ENCODE measurements around the gene SOCS1.
"Not testable (repeated sequence)": the region's sequence is repeated elsewhere in the genome, so short reads cannot be mapped to it uniquely, and the experiment has no call there.

The SOCS1 gene, protein sequence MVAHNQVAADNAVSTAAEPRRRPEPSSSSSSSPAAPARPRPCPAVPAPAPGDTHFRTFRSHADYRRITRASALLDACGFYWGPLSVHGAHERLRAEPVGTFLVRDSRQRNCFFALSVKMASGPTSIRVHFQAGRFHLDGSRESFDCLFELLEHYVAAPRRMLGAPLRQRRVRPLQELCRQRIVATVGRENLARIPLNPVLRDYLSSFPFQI

GRCh38 chr16:11255737-11256660 is at the start of gene SOCS1:
SOCS1 (minus strand) TSS chr16:11256204; CDS start chr16:11255478, 726 bp downstream.
- Histone ChIP-seq H3K4me1 (peaks cover 76% of the 10 kb centered on the region), H4K20me1 (peaks cover 46% of the 10 kb centered on the region), H3K4me3 (peak within 1 kb of the TSS; percentile 75), H3K4me2 (peak within 1 kb of the TSS; percentile 100), H3K27me3 (no peaks in the 10 kb centered on the region), H3K9me3 (no peaks in the 10 kb centered on the region), H3K36me3 (no peaks in the 10 kb centered on the region), H3K27ac (peak within 1 kb of the TSS; percentile 91), H3K9ac (peak within 1 kb of the TSS; percentile 85)
- TF ChIP-seq Cebpa-rat (IDR thresholded peaks at IDR 0.05): no peak

DNA sequence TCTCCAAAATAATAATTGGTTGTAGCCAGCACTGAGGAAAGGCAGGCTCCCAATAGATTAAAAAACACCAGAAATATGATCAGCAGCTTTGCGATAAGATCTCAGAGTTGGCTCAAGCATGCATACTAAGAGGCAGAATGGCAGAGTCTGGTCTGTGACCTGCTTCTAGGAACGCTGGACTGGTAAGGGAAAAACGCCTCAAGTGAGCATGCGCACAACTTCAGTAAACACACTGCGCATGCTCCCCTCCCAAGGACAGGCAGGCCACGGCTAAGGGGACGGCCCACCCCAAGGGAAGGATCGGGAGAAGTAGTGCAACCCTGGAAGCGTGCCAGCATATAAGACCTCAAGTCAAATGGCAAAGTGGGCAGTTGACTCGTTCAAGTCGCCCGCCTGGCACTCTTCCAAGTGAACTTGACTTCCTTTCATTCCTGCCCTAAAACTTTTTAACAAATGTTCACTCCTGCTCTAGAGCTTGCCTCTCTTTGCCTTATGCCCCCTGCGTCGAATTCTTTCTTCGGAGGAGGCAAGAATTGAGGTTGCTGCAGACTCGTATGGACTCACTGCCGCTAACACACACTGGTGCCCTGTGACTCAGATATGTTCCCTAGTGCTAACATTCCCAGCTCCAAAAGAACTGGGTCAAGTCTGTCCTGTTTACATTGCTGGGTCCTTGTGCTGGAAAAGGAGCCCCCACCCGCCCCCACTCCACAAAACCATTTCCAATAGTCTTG is 47.6 kb upstream of the SOCS1 start:
- Histone ChIP-seq H3K9me3 (peaks cover 34% of the 10 kb centered on the region), H3K27me3 (no peaks in the 10 kb centered on the region), H3K4me2 (no peak overlapping the region), H3K9ac (no peak overlapping the region), H4K20me1 (no peaks in the 10 kb centered on the region), H3K4me3 (no peak overlapping the region), H3K27ac (0 out of 2 replicates have a peak overlapping the region, but pooled peaks have one; percentile 8), H3K36me3 (no peaks in the 10 kb centered on the region), H3K4me1 (peaks cover 49% of the 10 kb centered on the region)
- TF ChIP-seq Cebpa-rat (IDR thresholded peaks at IDR 0.05): no peak

DNA sequence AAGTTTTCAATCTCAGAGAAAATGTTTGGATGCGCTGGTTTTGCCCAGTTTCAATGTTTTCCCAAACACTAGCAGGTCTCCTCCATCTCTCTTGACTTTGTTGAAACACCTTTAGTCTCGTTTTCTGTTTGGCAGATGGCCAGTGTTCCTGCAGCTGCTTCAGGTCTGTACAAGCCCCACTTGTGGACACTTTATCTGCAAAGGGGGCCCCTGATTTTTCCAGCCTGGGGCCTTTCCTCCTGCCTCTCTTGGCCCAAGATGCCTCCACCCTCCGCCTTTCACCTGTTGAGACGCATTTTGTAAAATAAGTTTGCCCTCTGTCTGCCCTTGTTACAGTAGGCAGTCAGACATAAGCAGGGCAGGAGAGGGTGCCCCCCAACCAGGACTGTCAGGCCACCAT is 47.0 kb upstream of the SOCS1 start:
- H3K4me2 ChIP-seq: no peak overlapping the region
- H3K4me1 ChIP-seq: peaks cover 49% of the 10 kb centered on the region
- no peak overlapping the region for H3K4me3 ChIP-seq
- H3K9ac ChIP-seq: no peak overlapping the region
- H4K20me1 ChIP-seq: no peaks in the 10 kb centered on the region
- no peaks in the 10 kb centered on the region for H3K27me3 ChIP-seq
- H3K9me3 ChIP-seq: peaks cover 28% of the 10 kb centered on the region
- H3K36me3 ChIP-seq: no peaks in the 10 kb centered on the region
- H3K27ac ChIP-seq: 0 out of 2 replicates have a peak overlapping the region, but pooled peaks have one; percentile 8
- no peak for TF ChIP-seq Cebpa-rat (IDR thresholded peaks at IDR 0.05)

- H4K20me1 ChIP-seq: no peaks in the 10 kb centered on the region
- no peak overlapping the region for H3K4me2 ChIP-seq
- H3K9ac ChIP-seq: no peak overlapping the region
- H3K27ac ChIP-seq: no peak overlapping the region
- H3K36me3 ChIP-seq: no peaks in the 10 kb centered on the region
- H3K4me1 ChIP-seq: peaks cover 54% of the 10 kb centered on the region
- no peak overlapping the region for H3K4me3 ChIP-seq
- H3K9me3 ChIP-seq: peaks cover 17% of the 10 kb centered on the region; the same call in 1 of the 2 replicates
- TF ChIP-seq Cebpa-rat (IDR thresholded peaks at IDR 0.05): no peak
- no peaks in the 10 kb centered on the region for H3K27me3 ChIP-seq
Observed at GRCh38 chr16:11301645-11302501, 45.9 kb upstream of the SOCS1 start.

DNA sequence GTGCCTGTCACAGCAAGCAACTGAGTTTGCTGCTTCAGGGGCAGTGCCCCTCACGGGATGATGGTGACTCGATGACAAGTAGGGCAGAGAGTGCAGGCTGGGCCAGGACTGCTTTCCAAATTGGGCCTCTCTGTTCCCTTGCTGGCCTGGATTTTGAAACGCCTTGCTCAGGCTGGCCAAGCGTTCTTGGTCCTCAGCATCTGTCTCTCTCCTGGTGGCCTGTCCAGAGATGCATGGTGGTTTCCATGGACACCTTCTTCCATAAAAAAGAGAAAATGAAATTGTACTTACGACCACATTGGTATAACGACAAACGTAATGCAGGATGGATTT is 44.5 kb upstream of the SOCS1 start:
- Histone ChIP-seq H3K36me3 (no peaks in the 10 kb centered on the region), H3K4me1 (peaks cover 67% of the 10 kb centered on the region), H4K20me1 (no peaks in the 10 kb centered on the region), H3K9ac (no peak overlapping the region), H3K27ac (0 out of 2 replicates have a peak overlapping the region, but pooled peaks have one; percentile 18), H3K9me3 (peaks cover 5% of the 10 kb centered on the region; the same call in 1 of the 2 replicates), H3K27me3 (no peaks in the 10 kb centered on the region), H3K4me2 (peak overlapping the region; percentile 41), H3K4me3 (no peak overlapping the region)
- no peak for TF ChIP-seq Cebpa-rat (IDR thresholded peaks at IDR 0.05)

DNA sequence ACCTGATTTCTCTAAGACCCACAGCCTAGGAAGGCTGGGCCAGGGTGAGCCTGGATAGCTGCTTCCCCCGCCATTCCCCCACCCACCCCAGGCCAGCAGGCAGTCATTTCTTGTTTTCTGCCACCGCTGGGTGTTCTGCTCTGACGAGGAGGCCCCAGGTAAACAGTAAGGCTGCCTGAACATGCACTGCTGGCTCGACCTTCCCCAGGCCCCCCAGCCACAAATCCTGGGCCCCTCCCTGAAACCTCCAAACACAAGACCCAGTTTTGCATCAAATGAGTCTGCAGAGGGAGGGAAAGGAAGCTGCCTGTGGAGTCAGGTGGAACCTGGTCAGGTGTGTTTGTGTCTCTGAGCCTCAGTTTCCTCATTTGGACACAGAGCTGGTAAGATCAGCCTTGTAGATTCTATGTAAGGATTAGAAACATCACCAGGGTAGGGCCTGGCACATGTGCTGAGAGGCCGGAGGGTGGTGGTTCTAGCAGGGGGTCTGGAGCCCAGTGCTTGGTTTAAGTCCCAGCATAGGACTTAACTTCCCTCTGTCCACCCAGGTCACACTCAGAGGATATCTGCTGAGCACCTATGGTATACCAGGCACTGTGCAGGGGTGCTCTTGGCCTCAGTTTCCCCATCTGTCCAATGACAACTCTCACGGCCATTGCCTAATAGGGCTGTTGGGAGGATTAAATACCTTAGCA is 44.0 kb upstream of the SOCS1 start:
- peaks cover 72% of the 10 kb centered on the region for H3K4me1 ChIP-seq
- no peaks in the 10 kb centered on the region for H3K36me3 ChIP-seq
- H3K27ac ChIP-seq: 0 out of 2 replicates have a peak overlapping the region, but pooled peaks have one; percentile 18
- H3K9me3 ChIP-seq: no peaks in the 10 kb centered on the region; the same call in 1 of the 2 replicates
- H3K27me3 ChIP-seq: no peaks in the 10 kb centered on the region
- H4K20me1 ChIP-seq: no peaks in the 10 kb centered on the region
- H3K9ac ChIP-seq: no peak overlapping the region
- no peak for TF ChIP-seq Cebpa-rat (IDR thresholded peaks at IDR 0.05)
- H3K4me2 ChIP-seq: peak overlapping the region; percentile 88
- no peak overlapping the region for H3K4me3 ChIP-seq

- H3K27ac ChIP-seq: peak overlapping the region; percentile 72; the same call in 1 of the 2 replicates
- H3K4me3 ChIP-seq, H3K9ac ChIP-seq, H3K27me3 ChIP-seq, H4K20me1 ChIP-seq, H3K36me3 ChIP-seq, H3K9me3 ChIP-seq: not testable (repeated sequence)
- H3K4me1 ChIP-seq: peaks cover 80% of the 10 kb centered on the region
- peak overlapping the region; percentile 88 for H3K4me2 ChIP-seq
Observed at GRCh38 chr16:11298950-11299547, 43.0 kb upstream of the SOCS1 start.

DNA sequence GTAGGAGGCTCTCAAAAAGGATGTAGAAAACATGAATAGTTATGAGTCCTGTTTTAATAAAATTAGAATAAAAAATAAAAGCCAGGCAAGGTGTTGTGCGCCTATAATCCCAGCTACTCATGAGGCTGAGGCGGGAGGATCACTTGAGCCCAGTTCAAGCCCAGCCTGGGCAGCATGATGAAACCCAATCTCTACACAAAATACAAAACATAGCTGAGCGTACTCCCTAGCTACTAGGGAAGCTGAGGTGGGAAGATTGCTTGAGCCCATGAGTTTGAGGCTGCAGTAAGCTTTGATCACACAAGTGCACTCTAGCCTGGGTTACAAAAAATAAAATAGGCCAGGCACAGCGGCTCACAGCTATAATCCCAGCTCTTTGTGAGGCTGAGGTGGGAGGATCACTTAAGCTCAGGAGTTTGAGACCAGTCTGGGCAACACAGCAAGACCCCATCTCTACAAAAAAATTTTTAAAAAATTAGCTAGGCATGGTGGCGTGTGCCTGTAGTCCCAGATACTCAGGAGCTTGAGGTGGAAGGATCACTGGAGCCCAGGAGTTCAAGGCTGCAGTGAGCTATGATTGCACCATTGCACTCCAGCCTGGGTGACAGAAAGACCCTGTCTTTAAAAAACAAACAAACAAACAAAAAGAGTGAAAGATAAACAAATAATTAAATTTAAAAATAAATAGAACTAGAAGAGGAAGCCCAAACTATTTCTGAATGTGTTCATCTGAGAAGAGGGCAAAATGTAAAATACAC is 42.3 kb upstream of the SOCS1 start:
- no peaks in the 10 kb centered on the region for H3K9me3 ChIP-seq
- H3K27ac ChIP-seq: peak overlapping the region; percentile 72
- no peaks in the 10 kb centered on the region for H4K20me1 ChIP-seq
- H3K27me3 ChIP-seq: no peaks in the 10 kb centered on the region
- peak overlapping the region; percentile 88 for H3K4me2 ChIP-seq
- H3K9ac ChIP-seq: peak overlapping the region; percentile 31; the same call in 1 of the 2 replicates
- peaks cover 80% of the 10 kb centered on the region for H3K4me1 ChIP-seq
- H3K36me3 ChIP-seq: no peaks in the 10 kb centered on the region
- no peak for TF ChIP-seq Cebpa-rat (IDR thresholded peaks at IDR 0.05)
- H3K4me3 ChIP-seq: no peak overlapping the region
